GM06990 (cell line): ENCODE results near the gene TRIP10.

Source experiments
- DNase-seq: peaks from one replicate; pipeline ENCODE4 v3.0.0-alpha.2; 2011; ENCODE audit not compliant: insufficient read length; ENCODE audit errors: extremely low read depth
- H3K27me3 ChIP-seq: replicated peaks from 2 replicates; pipeline ENCODE4 v1.6.0; 2011; ENCODE audit warnings: low read length; ENCODE audit not compliant: control insufficient read depth, insufficient read depth
- H3K36me3 ChIP-seq: 2 replicates; pipeline ENCODE4 v1.5.1; 2011; ENCODE audit warnings: low read length; ENCODE audit not compliant: control insufficient read depth, insufficient read depth
- H3K4me3 ChIP-seq: replicated peaks from 2 replicates; pipeline ENCODE4 v1.5.1; 2011; ENCODE audit warnings: low read depth, mild to moderate bottlenecking, control low read depth, low read length
- TF ChIP-seq, protein P1 (sequence below): IDR thresholded peaks from 2 replicates; pipeline ENCODE4 v1.5.1; 2011; ENCODE audit warnings: low read length, control low read depth, mild to moderate bottlenecking, inconsistent platforms; ENCODE audit not compliant: insufficient read depth, poor library complexity, severe bottlenecking

The TRIP10 gene

DNA sequence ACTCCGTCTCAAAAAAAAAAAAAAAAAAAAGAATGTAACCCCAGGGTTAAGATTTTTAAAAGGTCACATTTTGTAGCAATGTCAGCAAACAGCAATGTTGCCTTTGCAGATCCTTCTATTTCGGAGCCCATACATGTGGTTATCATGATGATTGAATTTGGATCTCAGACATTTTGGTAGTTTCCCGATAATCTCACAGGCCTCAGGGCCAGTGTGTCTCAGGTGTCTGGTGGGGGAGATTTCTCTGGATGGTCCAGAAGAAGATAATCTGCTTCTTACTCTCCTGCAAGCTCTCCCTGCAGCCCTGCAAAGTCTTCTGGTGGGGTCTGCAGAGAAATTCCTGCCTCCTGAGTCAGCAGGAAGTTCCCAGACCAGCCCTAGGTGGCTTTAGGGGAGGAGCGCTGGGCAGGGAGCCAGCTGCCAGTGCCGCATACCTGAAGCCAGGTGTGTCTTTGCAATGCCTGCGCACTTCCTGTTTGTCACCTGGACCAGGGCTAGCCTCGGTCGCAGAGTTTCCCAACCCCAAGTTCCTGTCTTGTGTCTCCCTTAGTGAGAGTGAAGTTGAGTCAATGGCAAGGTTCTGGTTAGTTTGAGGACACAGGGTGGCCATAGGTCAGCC is 26.4 kb downstream of the TRIP10 start:
- Histone ChIP-seq H3K36me3 (no peaks in the 10 kb centered on the region), H3K4me3 (peak overlapping the region; percentile 82), H3K27me3 (no peaks in the 10 kb centered on the region)
- DNase-seq: no peak
- TF ChIP-seq, protein P1, sequence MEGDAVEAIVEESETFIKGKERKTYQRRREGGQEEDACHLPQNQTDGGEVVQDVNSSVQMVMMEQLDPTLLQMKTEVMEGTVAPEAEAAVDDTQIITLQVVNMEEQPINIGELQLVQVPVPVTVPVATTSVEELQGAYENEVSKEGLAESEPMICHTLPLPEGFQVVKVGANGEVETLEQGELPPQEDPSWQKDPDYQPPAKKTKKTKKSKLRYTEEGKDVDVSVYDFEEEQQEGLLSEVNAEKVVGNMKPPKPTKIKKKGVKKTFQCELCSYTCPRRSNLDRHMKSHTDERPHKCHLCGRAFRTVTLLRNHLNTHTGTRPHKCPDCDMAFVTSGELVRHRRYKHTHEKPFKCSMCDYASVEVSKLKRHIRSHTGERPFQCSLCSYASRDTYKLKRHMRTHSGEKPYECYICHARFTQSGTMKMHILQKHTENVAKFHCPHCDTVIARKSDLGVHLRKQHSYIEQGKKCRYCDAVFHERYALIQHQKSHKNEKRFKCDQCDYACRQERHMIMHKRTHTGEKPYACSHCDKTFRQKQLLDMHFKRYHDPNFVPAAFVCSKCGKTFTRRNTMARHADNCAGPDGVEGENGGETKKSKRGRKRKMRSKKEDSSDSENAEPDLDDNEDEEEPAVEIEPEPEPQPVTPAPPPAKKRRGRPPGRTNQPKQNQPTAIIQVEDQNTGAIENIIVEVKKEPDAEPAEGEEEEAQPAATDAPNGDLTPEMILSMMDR: no peak

- H3K4me3 ChIP-seq: peak overlapping the region; percentile 82
- TF ChIP-seq, protein P1: no peak
- no peaks in the 10 kb centered on the region for H3K36me3 ChIP-seq
- DNase-seq: no peak
- H3K27me3 ChIP-seq: no peaks in the 10 kb centered on the region
Observed at GRCh38 chr19:6766357-6767080, 27.0 kb downstream of the TRIP10 start.

DNA sequence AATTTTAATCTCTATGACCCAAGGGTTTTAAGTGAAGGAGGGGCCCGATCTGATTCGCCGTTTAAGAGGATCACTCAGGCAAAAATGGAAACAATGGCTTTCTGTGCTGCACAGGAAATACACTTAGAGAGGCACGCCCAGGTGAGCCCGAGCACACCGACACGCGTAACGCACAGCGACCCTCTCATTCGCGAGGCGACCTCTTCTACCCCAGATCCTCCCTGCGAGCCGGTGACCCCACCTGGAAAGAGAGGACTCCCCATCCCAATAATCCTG is 27.5 kb downstream of the TRIP10 start:
- Histone ChIP-seq H3K36me3 (no peaks in the 10 kb centered on the region), H3K27me3 (no peaks in the 10 kb centered on the region), H3K4me3 (peak overlapping the region; percentile 82)
- TF ChIP-seq, protein P1: no peak
- no peak for DNase-seq

DNA sequence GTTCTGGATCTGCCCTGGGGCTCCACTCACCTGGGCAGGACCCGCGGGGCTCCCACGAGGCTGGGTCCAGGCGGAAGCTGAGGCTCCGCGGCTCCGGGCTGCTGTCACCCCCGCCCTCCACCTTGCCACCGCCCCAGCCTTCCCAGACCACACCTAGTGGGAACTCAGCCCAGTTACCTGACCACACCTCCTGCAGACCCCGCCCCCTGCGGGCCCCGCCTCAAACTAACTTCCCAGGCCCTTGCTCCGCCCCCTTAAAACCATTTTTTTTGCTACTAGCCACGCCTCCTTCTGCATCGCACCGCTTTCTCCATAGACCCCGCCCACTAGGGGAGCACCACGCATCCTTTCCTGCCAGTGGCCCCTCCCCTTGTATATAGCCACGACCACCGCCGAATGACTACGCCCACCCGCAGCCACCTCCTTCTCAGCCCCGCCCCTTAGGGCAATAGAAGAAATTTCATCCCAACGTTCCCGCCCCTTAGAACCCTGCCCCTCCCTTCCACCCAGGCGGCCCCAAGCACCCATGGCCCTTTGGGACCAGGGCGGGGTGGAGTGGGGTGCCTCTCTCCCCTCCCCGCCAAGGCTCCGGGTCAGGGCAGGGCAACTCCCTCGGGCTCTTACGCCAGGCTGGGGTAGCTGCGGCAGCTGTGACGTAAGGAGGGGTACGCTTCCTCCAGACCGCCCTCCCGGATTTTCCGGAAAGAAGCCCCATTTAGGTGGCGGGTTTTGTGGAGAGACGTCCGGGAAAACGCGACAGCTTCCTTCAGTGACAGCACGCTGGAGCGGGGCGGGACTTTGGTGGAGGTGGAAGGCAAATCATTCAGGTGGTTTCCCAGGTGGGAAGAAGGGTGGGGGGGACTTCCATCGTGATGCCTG is 28.1 kb downstream of the TRIP10 start, which contains the start of gene SH2D3A:
Gene SH2D3A (minus strand): TSS at position 79 of the 879 bp plus-strand sequence. CDS start 3,687 bp downstream, outside the sequence.
- DNase-seq: peak; percentile 93
- peak within 1 kb of the TSS; percentile 82 for H3K4me3 ChIP-seq
- TF ChIP-seq, protein P1: no peak

GRCh38 chr19:6768236-6768785 is 28.8 kb downstream of the TRIP10 start:
- H3K27me3 ChIP-seq: no peaks in the 10 kb centered on the region
- TF ChIP-seq, protein P1: no peak
- peak overlapping the region; percentile 82 for H3K4me3 ChIP-seq
- H3K36me3 ChIP-seq: no peaks in the 10 kb centered on the region
- DNase-seq: no peak

More for the DNA sequence above, 28.1 kb downstream of the TRIP10 start, which contains the start of gene SH2D3A:
- Histone ChIP-seq H3K36me3 (no peaks in the 10 kb centered on the region), H3K27me3 (no peaks in the 10 kb centered on the region)
